H1 (cell line): ENCODE data around the gene C3orf85. TPM values are rescaled to one million over a fixed set of nuclear protein-coding genes. Genes with fewer than 3 reads are reported as not detected.

Source experiments
- CHD2 ChIP-seq: IDR thresholded peaks from 2 replicates; pipeline ENCODE4 v1.6.1; 2012; ENCODE audit warnings: low read length, improper control_type of control experiment
- CREB1 ChIP-seq: IDR thresholded peaks from 2 replicates; pipeline ENCODE4 v1.6.1; 2012; ENCODE audit warnings: inconsistent platforms
- GABPA ChIP-seq: IDR thresholded peaks from 2 replicates; pipeline ENCODE4 v1.6.1; 2011; ENCODE audit warnings: mild to moderate bottlenecking, low read length, moderate library complexity, borderline replicate concordance; ENCODE audit not compliant: insufficient read depth
- HDAC6 ChIP-seq: IDR thresholded peaks from one replicate; pipeline ENCODE4 v1.7.1; 2012; ENCODE audit warnings: low read depth, mild to moderate bottlenecking, inconsistent platforms, low read length, moderate library complexity
- KDM5A ChIP-seq: fragments of 200-600 bp; IDR thresholded peaks from 2 replicates; pipeline ENCODE4 v1.7.1; 2012; ENCODE audit warnings: mild to moderate bottlenecking, low read length, inconsistent platforms, mixed read lengths
- SAP30 ChIP-seq: fragments of 300-600 bp; sonication (generic); IDR thresholded peaks from 2 replicates; pipeline ENCODE4 v1.7.1; 2012; ENCODE audit warnings: low read length, moderate library complexity, mild to moderate bottlenecking, inconsistent platforms; ENCODE audit not compliant: insufficient read depth, insufficient replicate concordance
- SP1 ChIP-seq: IDR thresholded peaks from 2 replicates; pipeline ENCODE4 v1.6.1; 2011; ENCODE audit warnings: low read depth, low read length
- polyA plus RNA-seq, 7 experiments: library from polyadenylated mRNA; depleted of rRNA in 3 of 7; stranded (reverse) in 5 of 7; unstranded in 2 of 7; fragments of >200 nt in 5 of 7; fragments of 200-250 nt in 2 of 7; gene quantifications; 1 replicate in 5 of 7; 2 replicates in 1 of 7; 4 replicates in 1 of 7; pipeline versions ENCODE4 v1.2.1 to v1.2.3, GENCODE V29; 2011 to 2013; ENCODE audit warnings: missing spikeins in 2 of 7, mixed read lengths in 2 of 7
- total RNA-seq: library from RNA; stranded (reverse); fragmentation: NEBNext Ultra II Directional; extraction: Animal tissue kit (Norgen Biotek cat#: 25700); gene quantifications from 2 replicates; pipeline ENCODE4 v1.2.1, GENCODE V29; 2021
- TF ChIP-seq, protein P1 (sequence below): fragments of 300-600 bp; sonication (generic); IDR thresholded peaks from 2 replicates; pipeline ENCODE4 v1.7.1; 2012; ENCODE audit warnings: low read length, moderate library complexity, mild to moderate bottlenecking, inconsistent platforms; ENCODE audit not compliant: insufficient replicate concordance

C3orf85 gene
- total and polyA plus RNA-seq, 2 of the 8 experiments (the other 6 are each of a cell fraction or from before 2014, with no cell fraction given): not detected

DNA sequence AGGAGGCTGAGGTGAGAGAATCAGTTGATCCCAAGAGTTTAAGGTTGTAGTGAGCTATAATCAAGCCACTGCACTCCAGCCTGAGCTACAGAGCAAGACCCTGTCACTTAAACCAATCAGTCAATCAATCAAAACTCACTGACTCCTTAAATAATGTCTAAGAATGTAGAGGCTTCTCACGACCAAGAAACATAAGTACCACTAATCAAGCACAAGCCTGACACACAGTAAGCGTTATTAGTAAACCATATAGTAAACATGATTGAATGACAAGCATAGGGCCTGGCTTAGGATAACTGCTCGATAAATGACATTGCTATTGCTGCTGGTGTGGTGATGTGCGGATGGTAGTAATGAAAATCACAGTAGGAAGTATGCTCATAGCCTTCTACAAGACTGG lies 29.4 kb downstream of the C3orf85 start (continued):
- TF ChIP-seq, protein P1, sequence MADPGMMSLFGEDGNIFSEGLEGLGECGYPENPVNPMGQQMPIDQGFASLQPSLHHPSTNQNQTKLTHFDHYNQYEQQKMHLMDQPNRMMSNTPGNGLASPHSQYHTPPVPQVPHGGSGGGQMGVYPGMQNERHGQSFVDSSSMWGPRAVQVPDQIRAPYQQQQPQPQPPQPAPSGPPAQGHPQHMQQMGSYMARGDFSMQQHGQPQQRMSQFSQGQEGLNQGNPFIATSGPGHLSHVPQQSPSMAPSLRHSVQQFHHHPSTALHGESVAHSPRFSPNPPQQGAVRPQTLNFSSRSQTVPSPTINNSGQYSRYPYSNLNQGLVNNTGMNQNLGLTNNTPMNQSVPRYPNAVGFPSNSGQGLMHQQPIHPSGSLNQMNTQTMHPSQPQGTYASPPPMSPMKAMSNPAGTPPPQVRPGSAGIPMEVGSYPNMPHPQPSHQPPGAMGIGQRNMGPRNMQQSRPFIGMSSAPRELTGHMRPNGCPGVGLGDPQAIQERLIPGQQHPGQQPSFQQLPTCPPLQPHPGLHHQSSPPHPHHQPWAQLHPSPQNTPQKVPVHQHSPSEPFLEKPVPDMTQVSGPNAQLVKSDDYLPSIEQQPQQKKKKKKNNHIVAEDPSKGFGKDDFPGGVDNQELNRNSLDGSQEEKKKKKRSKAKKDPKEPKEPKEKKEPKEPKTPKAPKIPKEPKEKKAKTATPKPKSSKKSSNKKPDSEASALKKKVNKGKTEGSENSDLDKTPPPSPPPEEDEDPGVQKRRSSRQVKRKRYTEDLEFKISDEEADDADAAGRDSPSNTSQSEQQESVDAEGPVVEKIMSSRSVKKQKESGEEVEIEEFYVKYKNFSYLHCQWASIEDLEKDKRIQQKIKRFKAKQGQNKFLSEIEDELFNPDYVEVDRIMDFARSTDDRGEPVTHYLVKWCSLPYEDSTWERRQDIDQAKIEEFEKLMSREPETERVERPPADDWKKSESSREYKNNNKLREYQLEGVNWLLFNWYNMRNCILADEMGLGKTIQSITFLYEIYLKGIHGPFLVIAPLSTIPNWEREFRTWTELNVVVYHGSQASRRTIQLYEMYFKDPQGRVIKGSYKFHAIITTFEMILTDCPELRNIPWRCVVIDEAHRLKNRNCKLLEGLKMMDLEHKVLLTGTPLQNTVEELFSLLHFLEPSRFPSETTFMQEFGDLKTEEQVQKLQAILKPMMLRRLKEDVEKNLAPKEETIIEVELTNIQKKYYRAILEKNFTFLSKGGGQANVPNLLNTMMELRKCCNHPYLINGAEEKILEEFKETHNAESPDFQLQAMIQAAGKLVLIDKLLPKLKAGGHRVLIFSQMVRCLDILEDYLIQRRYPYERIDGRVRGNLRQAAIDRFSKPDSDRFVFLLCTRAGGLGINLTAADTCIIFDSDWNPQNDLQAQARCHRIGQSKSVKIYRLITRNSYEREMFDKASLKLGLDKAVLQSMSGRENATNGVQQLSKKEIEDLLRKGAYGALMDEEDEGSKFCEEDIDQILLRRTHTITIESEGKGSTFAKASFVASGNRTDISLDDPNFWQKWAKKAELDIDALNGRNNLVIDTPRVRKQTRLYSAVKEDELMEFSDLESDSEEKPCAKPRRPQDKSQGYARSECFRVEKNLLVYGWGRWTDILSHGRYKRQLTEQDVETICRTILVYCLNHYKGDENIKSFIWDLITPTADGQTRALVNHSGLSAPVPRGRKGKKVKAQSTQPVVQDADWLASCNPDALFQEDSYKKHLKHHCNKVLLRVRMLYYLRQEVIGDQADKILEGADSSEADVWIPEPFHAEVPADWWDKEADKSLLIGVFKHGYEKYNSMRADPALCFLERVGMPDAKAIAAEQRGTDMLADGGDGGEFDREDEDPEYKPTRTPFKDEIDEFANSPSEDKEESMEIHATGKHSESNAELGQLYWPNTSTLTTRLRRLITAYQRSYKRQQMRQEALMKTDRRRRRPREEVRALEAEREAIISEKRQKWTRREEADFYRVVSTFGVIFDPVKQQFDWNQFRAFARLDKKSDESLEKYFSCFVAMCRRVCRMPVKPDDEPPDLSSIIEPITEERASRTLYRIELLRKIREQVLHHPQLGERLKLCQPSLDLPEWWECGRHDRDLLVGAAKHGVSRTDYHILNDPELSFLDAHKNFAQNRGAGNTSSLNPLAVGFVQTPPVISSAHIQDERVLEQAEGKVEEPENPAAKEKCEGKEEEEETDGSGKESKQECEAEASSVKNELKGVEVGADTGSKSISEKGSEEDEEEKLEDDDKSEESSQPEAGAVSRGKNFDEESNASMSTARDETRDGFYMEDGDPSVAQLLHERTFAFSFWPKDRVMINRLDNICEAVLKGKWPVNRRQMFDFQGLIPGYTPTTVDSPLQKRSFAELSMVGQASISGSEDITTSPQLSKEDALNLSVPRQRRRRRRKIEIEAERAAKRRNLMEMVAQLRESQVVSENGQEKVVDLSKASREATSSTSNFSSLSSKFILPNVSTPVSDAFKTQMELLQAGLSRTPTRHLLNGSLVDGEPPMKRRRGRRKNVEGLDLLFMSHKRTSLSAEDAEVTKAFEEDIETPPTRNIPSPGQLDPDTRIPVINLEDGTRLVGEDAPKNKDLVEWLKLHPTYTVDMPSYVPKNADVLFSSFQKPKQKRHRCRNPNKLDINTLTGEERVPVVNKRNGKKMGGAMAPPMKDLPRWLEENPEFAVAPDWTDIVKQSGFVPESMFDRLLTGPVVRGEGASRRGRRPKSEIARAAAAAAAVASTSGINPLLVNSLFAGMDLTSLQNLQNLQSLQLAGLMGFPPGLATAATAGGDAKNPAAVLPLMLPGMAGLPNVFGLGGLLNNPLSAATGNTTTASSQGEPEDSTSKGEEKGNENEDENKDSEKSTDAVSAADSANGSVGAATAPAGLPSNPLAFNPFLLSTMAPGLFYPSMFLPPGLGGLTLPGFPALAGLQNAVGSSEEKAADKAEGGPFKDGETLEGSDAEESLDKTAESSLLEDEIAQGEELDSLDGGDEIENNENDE: no peak
- TF ChIP-seq HDAC6 (no peak), CREB1 (no peak), CHD2 (no peak), SAP30 (no peak), KDM5A (no peak), GABPA (no peak), SP1 (no peak)
